Liver (tissue), 9 donors: ENCODE measurements around the gene AREG. TPM values are rescaled to one million over a fixed set of nuclear protein-coding genes. Genes with fewer than 3 reads are reported as not detected.

Experiments used
- DNase-seq: peaks from one replicate; pipeline ENCODE4 v3.0.0-alpha.2; 2017; ENCODE audit warnings: low spot score
- H3K27ac ChIP-seq, 2 donors: one replicate each; pipeline ENCODE4 v1.7.0; 2013; ENCODE audit warnings: inconsistent platforms in 2 of 2, low read length in 2 of 2, control low read depth in 1 of 2, low read depth in 1 of 2, mild to moderate bottlenecking in 1 of 2
- H3K27me3 ChIP-seq, 4 donors: one replicate each; pipeline versions ENCODE4 v1.6.1 to v1.7.0; 2013; ENCODE audit warnings: low read length in 3 of 4, inconsistent platforms in 1 of 4, mild to moderate bottlenecking in 1 of 4, moderate library complexity in 1 of 4; ENCODE audit not compliant: control insufficient read depth in 4 of 4, insufficient read depth in 4 of 4
- H3K36me3 ChIP-seq, 4 donors: one replicate each; pipeline versions ENCODE4 v1.6.1 to v1.7.0; 2013; ENCODE audit warnings: low read length in 3 of 4, mild to moderate bottlenecking in 3 of 4, low read depth in 1 of 4, moderate library complexity in 1 of 4; ENCODE audit not compliant: control insufficient read depth in 4 of 4, insufficient read depth in 3 of 4
- H3K4me1 ChIP-seq, 4 donors: one replicate each; pipeline versions ENCODE4 v1.6.1 to v1.7.0; 2013; ENCODE audit warnings: low read length in 3 of 4, mild to moderate bottlenecking in 3 of 4, moderate library complexity in 1 of 4; ENCODE audit not compliant: control insufficient read depth in 4 of 4, insufficient read depth in 4 of 4
- H3K4me3 ChIP-seq, 3 donors: one replicate each; pipeline versions ENCODE4 v1.6.1 to v1.7.0; 2013; ENCODE audit warnings: low read length in 3 of 3, control low read depth in 1 of 3, low read depth in 1 of 3, mild to moderate bottlenecking in 1 of 3
- H3K9ac ChIP-seq, 2 donors: one replicate each; pipeline ENCODE4 v1.7.0; 2013; ENCODE audit warnings: low read length in 2 of 2, mild to moderate bottlenecking in 2 of 2, moderate library complexity in 2 of 2, control low read depth in 1 of 2, low read depth in 1 of 2
- H3K9me3 ChIP-seq, 4 donors: one replicate each; pipeline versions ENCODE4 v1.6.1 to v1.7.0; 2013; ENCODE audit warnings: low read length in 3 of 4; ENCODE audit not compliant: control insufficient read depth in 4 of 4
- ATF3 ChIP-seq: IDR thresholded peaks from 2 replicates; pipeline ENCODE4 v1.6.1; 2016; ENCODE audit warnings: antibody characterized with exemption
- CTCF ChIP-seq: fragments of 150-350 bp; IDR thresholded peaks from 2 replicates; pipeline ENCODE4 v1.5.1; 2017; ENCODE audit warnings: improper control_type of control experiment, low read depth, low read length; ENCODE audit not compliant: missing input control
- EGR1 ChIP-seq, 2 donors: IDR thresholded peaks; 2 replicates each; pipeline ENCODE4 v1.6.1; 2016 to 2018; ENCODE audit warnings: antibody characterized with exemption in 2 of 2, low read depth in 2 of 2
- FOXA1 ChIP-seq: IDR thresholded peaks from 2 replicates; pipeline ENCODE4 v1.6.1; 2016; ENCODE audit warnings: antibody characterized with exemption
- FOXA2 ChIP-seq: IDR thresholded peaks from 2 replicates; pipeline ENCODE4 v1.6.1; 2016; ENCODE audit warnings: antibody characterized with exemption
- GABPA ChIP-seq, 2 donors: IDR thresholded peaks in 1 of 2; conservative IDR thresholded peaks in 1 of 2; 2 replicates each; pipeline ENCODE4 v1.6.1; 2016; ENCODE audit warnings: antibody characterized with exemption in 2 of 2, mild to moderate bottlenecking in 1 of 2, moderate library complexity in 1 of 2
- HNF4A ChIP-seq, 2 donors: conservative IDR thresholded peaks; 2 replicates each; pipeline ENCODE4 v1.6.1; 2016; ENCODE audit warnings: antibody characterized with exemption in 2 of 2, mild to moderate bottlenecking in 2 of 2
- HNF4G ChIP-seq: IDR thresholded peaks from 2 replicates; pipeline ENCODE4 v1.6.1; 2016; ENCODE audit warnings: antibody characterized with exemption
- JUND ChIP-seq, 2 donors: IDR thresholded peaks; 2 replicates each; pipeline ENCODE4 v1.6.1; 2016; ENCODE audit warnings: antibody characterized with exemption in 2 of 2
- MAX ChIP-seq: IDR thresholded peaks from 2 replicates; pipeline ENCODE4 v1.6.1; 2016; ENCODE audit warnings: antibody characterized with exemption
- NR2F2 ChIP-seq: IDR thresholded peaks from 2 replicates; pipeline ENCODE4 v1.6.1; 2016; ENCODE audit warnings: antibody characterized with exemption
- REST ChIP-seq: IDR thresholded peaks from 2 replicates; pipeline ENCODE4 v1.6.1; 2016; ENCODE audit warnings: antibody characterized with exemption, mild to moderate bottlenecking
- RXRA ChIP-seq, 2 donors: IDR thresholded peaks; 2 replicates each; pipeline ENCODE4 v1.6.1; 2017 to 2018; ENCODE audit warnings: antibody characterized with exemption in 2 of 2, mild to moderate bottlenecking in 1 of 2
- SP1 ChIP-seq: IDR thresholded peaks from 2 replicates; pipeline ENCODE4 v1.6.1; 2018; ENCODE audit warnings: antibody characterized with exemption, mild to moderate bottlenecking
- TAF1 ChIP-seq: conservative IDR thresholded peaks from 2 replicates; pipeline ENCODE4 v1.6.1; 2016; ENCODE audit warnings: antibody characterized with exemption, mild to moderate bottlenecking
- YY1 ChIP-seq: IDR thresholded peaks from 2 replicates; pipeline ENCODE4 v1.6.1; 2016; ENCODE audit warnings: antibody characterized with exemption, mild to moderate bottlenecking
- ZBTB33 ChIP-seq: IDR thresholded peaks from 2 replicates; pipeline ENCODE4 v1.6.1; 2016; ENCODE audit warnings: antibody characterized with exemption
- WGBS: extraction: QIAGEN DNeasy Blood & Tissue Kit; methylation state at CpG from one replicate; pipeline ENCODE4 v1.1.7; 2013; 5-methylcytosine and 5-hydroxymethylcytosine counted together
- polyA plus RNA-seq, 2 donors: library from polyadenylated mRNA; stranded (reverse) in 1 of 2; unstranded in 1 of 2; fragments of 200-250 nt in 1 of 2; fragments of >200 nt in 1 of 2; fragmentation: Nextera tagmentation in 1 of 2; extraction: Ambion mirVana in 1 of 2; gene quantifications; one replicate each; pipeline versions ENCODE4 v1.2.1 to v1.2.3, GENCODE V29; 2013 to 2015
- total RNA-seq, 2 donors: library from RNA; depleted of rRNA; stranded (reverse); fragments of >200 nt; gene quantifications; one replicate each; pipeline ENCODE4 v1.2.3, GENCODE V29; 2014
- donor health status: healthy.
- donor health status: healthy.
- donor health status: healthy.
- donor health status: healthy.
- donor health status: healthy.

Gene AREG
- total and polyA plus RNA-seq, 4 donors: 0.06 to 0.71 TPM; not detected in 2

- H3K4me1 ChIP-seq: no peaks in the 10 kb centered on the region
These were observed 18.8 kb upstream of the AREG start for GRCh38 chr4:74426101-74426500.

GRCh38 chr4:74428276-74428675, 16.7 kb upstream of the AREG start:
- Histone ChIP-seq H3K4me1 (no peaks in the 10 kb centered on the region), H3K27me3 (no peaks in the 10 kb centered on the region), H3K9ac (no peak overlapping the region), H3K9me3 (no peaks in the 10 kb centered on the region), H3K36me3 (no peaks in the 10 kb centered on the region), H3K4me3 (no peak overlapping the region), H3K27ac (no peak overlapping the region)
- no peak for TF ChIP-seq HNF4G
- no peak for TF ChIP-seq NR2F2
- TF ChIP-seq ATF3: no peak
- TF ChIP-seq RXRA (IDR thresholded peaks at IDR 0.05): no peak
- TF ChIP-seq HNF4A (conservative IDR thresholded peaks at IDR 0.05): no peak
- TF ChIP-seq YY1: no peak
- TF ChIP-seq GABPA (IDR thresholded peaks at IDR 0.05 in 1 of 2, conservative IDR thresholded peaks at IDR 0.05 in 1 of 2): no peak
- TF ChIP-seq SP1: no peak
- no peak for DNase-seq

More at GRCh38 chr4:74426101-74426500, 18.8 kb upstream of the AREG start:
- DNase-seq: no peak
- no peaks in the 10 kb centered on the region for H3K9me3 ChIP-seq
- H3K9ac ChIP-seq: no peak overlapping the region
- H3K36me3 ChIP-seq: no peaks in the 10 kb centered on the region
- no peaks in the 10 kb centered on the region for H3K27me3 ChIP-seq
- 82% methylated on average over 1 of the region's 1 CpG for WGBS
- no peak overlapping the region for H3K27ac ChIP-seq
- H3K4me3 ChIP-seq: no peak overlapping the region
- TF ChIP-seq FOXA1: no peak

- Histone ChIP-seq H3K27me3 (no peaks in the 10 kb centered on the region), H3K27ac (no peak overlapping the region), H3K4me3 (no peak overlapping the region), H3K4me1 (peaks cover 0 to 2% (median 0%) of the 10 kb centered on the region in 4 donors), H3K9ac (no peak overlapping the region), H3K36me3 (no peaks in the 10 kb centered on the region), H3K9me3 (no peaks in the 10 kb centered on the region)
- 73% methylated on average over 11 of the region's 11 CpGs for WGBS
- no peak for TF ChIP-seq FOXA2
- no peak for TF ChIP-seq CTCF
- TF ChIP-seq HNF4A (conservative IDR thresholded peaks at IDR 0.05): no peak
- no peak for TF ChIP-seq FOXA1
- no peak for TF ChIP-seq TAF1
- TF ChIP-seq REST: no peak
- no peak for TF ChIP-seq YY1
- TF ChIP-seq ZBTB33: no peak
- no peak for TF ChIP-seq JUND (IDR thresholded peaks at IDR 0.05)
- no peak for TF ChIP-seq MAX
- no peak for TF ChIP-seq EGR1 (IDR thresholded peaks at IDR 0.05; ENCODE audit: low read depth in 2 of 2)
- TF ChIP-seq ATF3: no peak
- no peak for DNase-seq
These were observed 13.7 kb upstream of the AREG start for GRCh38 chr4:74431113-74431826.
